Activated CD4-positive, alpha-beta memory T cell treated with anti-CD3 and anti-CD28 coated beads for 36 hours (primary cell): Measurements from ENCODE around the gene ARRB1. TPM values are rescaled to one million over a fixed set of nuclear protein-coding genes. Genes with fewer than 3 reads are reported as not detected.
A peak's percentile ranks its signal among the peaks of the same experiment; 100 is the strongest.

Experiments used
- CTCF ChIA-PET: fragments of 350-600 bp; sonication (Branson Sonifier 250); formaldehyde crosslinking; loops from one replicate; lab custom pipeline; 2021; ENCODE audit warnings: antibody characterized with exemption, inconsistent platforms; lab: Charles Lee
- POLR2A ChIA-PET: fragments of 350-600 bp; sonication (Branson Sonifier 250); formaldehyde crosslinking; loops from one replicate; lab custom pipeline; 2021; ENCODE audit warnings: antibody characterized with exemption; lab: Charles Lee
- DNase-seq: peaks from one replicate; pipeline ENCODE4 v3.0.0-alpha.2; 2020
- H3K27ac Mint-ChIP-seq: one replicate; pipeline ENCODE4 v1.8.0; 2021; ENCODE audit warnings: mixed read lengths
- H3K27me3 Mint-ChIP-seq: one replicate; pipeline ENCODE4 v1.8.0; 2021; ENCODE audit warnings: mixed read lengths
- H3K36me3 Mint-ChIP-seq: one replicate; pipeline ENCODE4 v1.8.0; 2021; ENCODE audit warnings: mixed read lengths
- H3K4me1 Mint-ChIP-seq: one replicate; pipeline ENCODE4 v1.8.0; 2021; ENCODE audit warnings: low read depth, mixed read lengths
- H3K4me3 Mint-ChIP-seq: one replicate; pipeline ENCODE4 v1.8.0; 2021; ENCODE audit warnings: mild to moderate bottlenecking, mixed read lengths
- H3K9me3 Mint-ChIP-seq: one replicate; pipeline ENCODE4 v1.8.0; 2021; ENCODE audit warnings: mixed read lengths
- intact Hi-C: fragments of 100-400 bp; cut with micrococcal nuclease; formaldehyde crosslinking; loops from one replicate; pipeline ENCODE4 v1.15.1; 2023
- total RNA-seq, 2 experiments: library from RNA; stranded (reverse); gene quantifications; one replicate each; pipeline ENCODE4 v1.2.3, GENCODE V29; 2021

The ARRB1 gene
- total RNA-seq, 2 experiments from 2014 or later, result 16.3 to 18.8 TPM

DNA sequence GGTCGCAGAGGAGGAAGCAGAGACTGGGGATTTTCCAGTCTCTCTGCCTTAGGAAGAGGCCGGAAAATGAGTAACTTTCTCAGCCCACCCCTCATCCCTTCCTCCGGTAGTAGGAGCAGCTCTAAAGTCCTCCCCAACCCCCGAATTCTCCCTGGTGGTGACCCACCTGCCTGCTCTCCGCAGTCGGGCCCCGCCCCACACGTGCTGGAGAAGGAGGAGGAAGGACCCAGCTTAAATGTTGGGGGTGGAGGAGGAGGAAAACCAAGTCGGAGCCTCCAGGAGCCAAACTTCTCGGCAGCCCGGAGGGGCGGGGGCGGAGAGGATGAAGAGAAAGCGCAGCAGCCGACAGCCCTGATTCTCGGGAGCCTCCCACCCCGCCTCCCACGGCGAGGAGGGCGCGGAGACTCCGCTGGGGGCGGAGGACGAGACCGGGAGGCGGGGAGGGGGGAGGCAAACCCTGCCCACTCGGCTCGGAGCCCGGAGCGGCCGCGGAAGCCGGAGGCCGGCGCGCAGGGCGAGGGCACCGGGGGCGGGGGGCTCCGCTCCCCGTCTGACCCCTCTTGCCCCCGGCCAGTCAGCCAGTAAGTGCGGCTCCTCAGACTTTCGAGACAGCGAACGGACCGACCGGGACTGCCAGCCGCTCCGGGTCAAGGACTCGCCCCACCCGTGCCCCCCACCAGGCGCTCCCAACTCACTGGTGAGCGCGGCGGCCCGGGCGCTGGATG, 111.0 kb downstream of the ARRB1 start, which contains the start of gene TPBGL:
Gene TPBGL, plus strand, starts transcription at position 464 of the 725 bp plus-strand sequence. CDS start 276 bp downstream, outside the sequence.
- peak; percentile 16 for DNase-seq
- Mint-ChIP-seq H3K27ac (no peak within 1 kb of the TSS), H3K4me3 (peak within 1 kb of the TSS; percentile 68), H3K4me1 (peaks cover 7% of the 10 kb centered on the region), H3K9me3 (no peaks in the 10 kb centered on the region), H3K27me3 (peaks cover 29% of the 10 kb centered on the region), H3K36me3 (no peaks in the 10 kb centered on the region)
- intact Hi-C loops, result loop anchor here (2.0 kb wide), 1 partner anchor 26 kb away; no protein-coding TSS in a partner anchor
- CTCF ChIA-PET, result interaction anchor here (0.7 to 7.6 kb wide), 34 partner anchors 9 to 331 kb away, joined by 3 to 212 read pairs (median 5); partner anchors contain the start of genes SLCO2B1 and XRRA1
- POLR2A ChIA-PET, result interaction anchor here (1.0 kb wide), 1 partner anchor 9 kb away, joined by 3 read pairs; no protein-coding TSS in a partner anchor

DNA sequence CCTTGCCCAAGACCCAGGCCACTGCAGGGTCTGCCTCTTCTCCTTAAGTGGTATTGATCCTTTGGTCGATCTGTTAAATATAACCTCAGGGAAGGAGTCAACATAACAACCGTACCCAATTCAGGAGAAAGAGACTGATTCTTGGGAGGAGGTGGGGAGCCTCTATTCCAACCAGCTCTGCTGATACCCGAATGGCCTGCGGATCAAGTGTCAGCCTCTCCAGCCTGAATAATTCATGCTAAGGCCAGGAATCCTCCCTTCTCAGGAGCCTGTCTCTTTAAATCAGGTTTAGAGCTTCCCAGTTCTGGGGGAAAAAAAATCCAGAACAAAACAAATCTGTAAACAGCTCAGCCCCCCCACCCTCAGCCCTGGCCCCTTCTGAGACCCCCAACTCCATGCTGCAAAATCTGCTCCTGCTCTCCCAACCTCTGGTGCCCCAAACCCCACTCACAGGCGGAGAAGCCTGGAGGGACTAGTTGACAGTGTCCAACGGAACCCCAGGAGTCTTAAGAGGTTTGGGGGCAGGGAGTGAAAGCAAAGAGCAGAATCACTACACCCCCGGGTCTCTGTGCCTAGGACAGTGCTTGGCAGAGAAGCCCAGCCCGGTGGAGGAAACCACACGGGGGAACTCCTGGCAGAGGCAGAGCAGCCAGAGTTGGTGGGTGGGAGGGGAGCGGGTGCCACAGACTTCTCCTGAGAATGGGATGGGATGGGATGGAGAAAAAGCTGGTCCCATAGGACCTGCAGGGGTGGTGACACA, 111.8 kb downstream of the ARRB1 start:
- intact Hi-C loops, result loop anchor here (2.0 kb wide), 1 partner anchor 25 kb away; no protein-coding TSS in a partner anchor
- ChIA-PET POLR2A (interaction anchor here (1.0 kb wide), 1 partner anchor 9 kb away, joined by 3 read pairs; no protein-coding TSS in a partner anchor), CTCF (interaction anchor here (0.7 to 7.6 kb wide), 8 partner anchors 8 to 310 kb away, joined by 3 to 212 read pairs (median 27); no protein-coding TSS in a partner anchor)
- peaks cover 29% of the 10 kb centered on the region for H3K27me3 Mint-ChIP-seq
- DNase-seq, result no peak
- H3K27ac Mint-ChIP-seq, result no peak overlapping the region
- no peaks in the 10 kb centered on the region for H3K9me3 Mint-ChIP-seq
- H3K36me3 Mint-ChIP-seq, result no peaks in the 10 kb centered on the region
- H3K4me1 Mint-ChIP-seq, result peaks cover 7% of the 10 kb centered on the region
- peak overlapping the region; percentile 68 for H3K4me3 Mint-ChIP-seq

DNA sequence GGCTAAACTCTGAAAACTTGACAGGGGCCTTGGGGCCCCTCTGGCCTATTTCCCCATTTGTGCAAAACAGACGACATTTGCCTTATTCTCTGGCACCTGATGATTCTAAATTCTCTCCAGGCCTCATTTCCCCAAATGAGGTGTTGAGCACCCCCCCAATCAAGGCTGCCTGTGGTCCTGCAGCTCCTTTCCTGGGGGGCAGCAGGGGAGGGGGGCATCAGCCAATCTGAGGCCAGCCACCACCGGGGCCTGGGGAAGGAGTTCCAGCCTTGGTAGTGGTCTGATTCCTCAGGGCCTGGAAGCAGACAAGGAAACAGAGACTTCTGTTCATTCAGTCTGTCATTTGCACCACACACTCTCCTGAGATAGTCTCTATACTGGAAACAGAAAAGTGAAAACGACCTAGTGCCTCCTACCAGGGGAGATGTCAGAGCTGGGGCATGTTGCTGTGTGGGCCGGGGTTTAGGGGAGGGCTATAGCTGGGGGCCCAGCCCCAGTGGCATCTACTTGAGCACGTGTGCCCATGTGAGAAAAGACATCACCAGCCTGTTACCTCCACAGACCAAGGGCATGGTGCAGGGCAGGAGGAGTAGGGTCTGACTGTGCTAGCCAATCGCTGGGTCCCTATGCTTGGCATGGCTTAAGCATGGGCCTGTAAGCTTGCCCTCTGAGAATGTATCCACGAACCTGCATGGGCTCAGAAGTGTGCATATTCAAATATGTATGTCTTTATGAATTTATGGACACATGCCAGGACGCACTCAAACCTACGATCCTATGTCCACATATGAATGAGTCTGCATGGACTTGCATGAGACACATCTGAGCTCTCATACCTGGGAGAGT, 112.6 kb downstream of the ARRB1 start:
- Mint-ChIP-seq H3K27me3 (peaks cover 35% of the 10 kb centered on the region), H3K27ac (no peak overlapping the region), H3K36me3 (no peaks in the 10 kb centered on the region), H3K4me1 (peaks cover 7% of the 10 kb centered on the region), H3K9me3 (no peaks in the 10 kb centered on the region), H3K4me3 (no peak overlapping the region)
- ChIA-PET CTCF (interaction anchor here (0.8 to 7.6 kb wide), 4 partner anchors 12 to 150 kb away, joined by 3 to 212 read pairs (median 32); no protein-coding TSS in a partner anchor), POLR2A (no interaction called here)
- intact Hi-C loops, result no loop called here
- DNase-seq, result no peak

DNA sequence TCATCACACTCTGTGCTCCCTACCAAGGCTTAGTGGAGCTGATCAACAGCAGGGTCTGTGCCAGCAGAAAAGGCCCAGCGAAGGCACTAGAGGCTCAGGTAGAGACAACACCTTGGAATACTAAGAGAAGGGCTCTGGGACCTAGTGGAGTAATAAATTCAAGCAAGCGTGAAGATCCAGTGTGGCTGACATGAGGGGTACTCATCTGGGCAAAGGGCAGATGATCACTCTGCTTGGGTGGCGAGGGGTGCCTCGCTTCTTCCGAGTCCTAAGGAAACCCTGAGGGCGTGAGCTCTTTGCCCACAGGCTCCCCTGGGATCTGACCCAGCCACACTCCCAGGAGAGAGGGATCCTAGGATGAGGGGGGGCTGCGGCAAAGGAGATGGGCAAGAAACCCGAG, 114.4 kb downstream of the ARRB1 start:
- POLR2A ChIA-PET, result interaction anchor here (0.6 kb wide), 1 partner anchor 934 kb away, joined by 4 read pairs; no protein-coding TSS in a partner anchor

DNA sequence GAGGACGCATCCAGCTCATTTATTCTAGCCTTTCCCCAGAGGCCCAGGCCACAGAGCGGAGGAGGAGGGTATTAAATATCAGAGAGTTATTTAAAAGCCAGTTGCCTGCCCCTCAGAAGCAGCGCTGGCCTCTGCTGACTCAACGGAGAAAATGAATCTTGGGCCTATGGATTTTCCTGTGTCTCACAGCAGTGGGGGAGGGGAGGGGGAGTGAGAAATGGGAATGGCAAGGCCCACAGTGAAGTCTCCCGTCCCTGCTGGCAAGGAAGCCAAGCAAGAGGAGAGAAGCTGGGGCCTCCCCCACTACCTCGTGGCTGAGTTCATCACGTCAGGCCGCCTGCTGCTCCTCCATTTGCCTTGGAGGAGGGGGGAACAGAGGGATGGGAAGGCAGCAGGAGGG, 115.4 kb downstream of the ARRB1 start:
- Mint-ChIP-seq H3K9me3 (no peaks in the 10 kb centered on the region), H3K27me3 (peaks cover 27% of the 10 kb centered on the region), H3K4me1 (peaks cover 2% of the 10 kb centered on the region), H3K4me3 (no peak overlapping the region), H3K36me3 (no peaks in the 10 kb centered on the region), H3K27ac (no peak overlapping the region)
- ChIA-PET CTCF (interaction anchor here (0.5 to 7.6 kb wide), 2 partner anchors 94 to 309 kb away, joined by 3 to 212 read pairs; no protein-coding TSS in a partner anchor), POLR2A (no interaction called here)
- no peak for DNase-seq
- intact Hi-C loops, result no loop called here

More for the DNA sequence above, 114.4 kb downstream of the ARRB1 start:
- Mint-ChIP-seq H3K27ac (no peak overlapping the region), H3K36me3 (no peaks in the 10 kb centered on the region), H3K4me1 (peaks cover 2% of the 10 kb centered on the region), H3K27me3 (peaks cover 27% of the 10 kb centered on the region), H3K9me3 (no peaks in the 10 kb centered on the region), H3K4me3 (no peak overlapping the region)
- DNase-seq, result no peak
- CTCF ChIA-PET, result interaction anchor here (0.6 to 7.6 kb wide), 5 partner anchors 14 to 206 kb away, joined by 3 to 212 read pairs (median 3); no protein-coding TSS in a partner anchor
- intact Hi-C loops, result no loop called here

DNA sequence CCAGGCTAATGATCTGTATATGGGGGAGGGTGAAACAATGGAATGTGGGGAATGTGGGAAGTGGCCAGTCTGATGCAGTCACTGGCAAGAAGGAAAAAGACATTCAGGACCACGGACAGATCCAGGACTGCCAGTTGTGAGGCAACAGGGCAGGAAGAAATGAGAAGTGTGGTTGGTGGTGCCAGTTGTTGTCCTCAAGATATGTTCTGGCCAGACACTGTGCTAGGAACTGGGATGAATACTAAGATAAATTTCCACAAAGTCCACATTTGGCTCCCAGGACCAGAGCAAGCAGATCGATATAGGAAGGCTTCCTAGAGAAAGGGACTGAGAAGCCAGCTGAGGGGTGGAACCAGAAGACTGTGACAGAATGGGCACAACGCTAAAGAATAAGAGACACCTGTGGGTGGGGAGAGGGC, 117.7 kb downstream of the ARRB1 start:
- DNase-seq, result no peak
- Mint-ChIP-seq H3K27me3 (peaks cover 18% of the 10 kb centered on the region), H3K4me3 (no peak overlapping the region), H3K9me3 (no peaks in the 10 kb centered on the region), H3K36me3 (no peaks in the 10 kb centered on the region), H3K4me1 (no peaks in the 10 kb centered on the region), H3K27ac (no peak overlapping the region)
- intact Hi-C loops, result no loop called here
- ChIA-PET POLR2A (no interaction called here), CTCF (interaction anchor here (0.9 to 5.8 kb wide), 3 partner anchors 8 to 87 kb away, joined by 3 to 36 read pairs (median 4); partner anchors contain the start of gene TPBGL)

DNA sequence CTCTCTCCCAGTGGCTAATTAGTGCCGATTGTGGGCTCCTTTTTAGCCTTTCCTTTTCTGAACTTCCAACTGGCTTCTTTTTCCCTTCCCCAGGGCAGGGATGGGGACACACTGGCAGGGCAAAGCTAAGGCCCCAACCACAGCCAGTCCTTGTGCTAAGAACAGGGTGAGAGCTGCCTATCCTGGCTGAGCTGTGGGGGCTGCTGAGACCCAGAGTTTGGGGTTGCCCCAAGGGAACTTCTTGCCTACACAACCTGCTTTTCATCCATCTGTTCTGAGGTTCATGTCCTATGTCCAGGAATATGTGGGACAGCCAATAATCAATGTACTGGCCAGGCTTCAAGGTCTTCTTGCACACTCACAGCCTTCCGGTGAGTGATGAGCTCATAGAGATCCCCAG, 120.8 kb downstream of the ARRB1 start:
- H3K4me1 Mint-ChIP-seq, result no peaks in the 10 kb centered on the region
- peaks cover 12% of the 10 kb centered on the region for H3K27me3 Mint-ChIP-seq
- H3K9me3 Mint-ChIP-seq, result no peaks in the 10 kb centered on the region
- intact Hi-C loops, result no loop called here
- no peak overlapping the region for H3K4me3 Mint-ChIP-seq
- CTCF ChIA-PET, result interaction anchor here (0.9 to 5.8 kb wide), 5 partner anchors 11 to 90 kb away, joined by 3 to 36 read pairs (median 5); partner anchors contain the start of gene TPBGL
- no peak for DNase-seq
- no peaks in the 10 kb centered on the region for H3K36me3 Mint-ChIP-seq
- POLR2A ChIA-PET, result interaction anchor here (1.0 kb wide), 1 partner anchor 10 kb away, joined by 3 read pairs; the partner anchor contains the start of gene TPBGL
- H3K27ac Mint-ChIP-seq, result no peak overlapping the region

DNA sequence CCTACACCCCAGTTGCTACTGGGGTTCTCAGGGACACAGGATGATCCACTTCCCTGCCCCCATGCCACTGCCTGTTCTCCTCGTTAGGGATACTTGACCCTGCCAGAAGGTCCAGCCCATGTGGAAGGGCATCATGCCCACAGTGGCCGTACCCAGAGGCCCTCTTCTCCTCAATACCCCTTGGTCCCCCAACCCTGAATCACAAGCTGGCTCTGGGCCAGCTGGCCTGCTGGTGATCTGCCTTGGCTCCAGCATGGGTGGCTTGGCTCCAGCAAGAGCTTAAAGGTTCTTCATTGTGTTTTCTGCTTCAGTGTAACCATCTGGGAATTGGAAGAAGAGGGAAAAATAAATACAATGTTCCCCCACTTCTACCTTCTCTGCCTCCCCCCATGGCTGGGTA, 122.0 kb downstream of the ARRB1 start:
- H3K27ac Mint-ChIP-seq, result no peak overlapping the region
- CTCF ChIA-PET, result interaction anchor here (5.8 kb wide), 1 partner anchor 12 kb away, joined by 36 read pairs; the partner anchor contains the start of gene TPBGL
- H3K4me1 Mint-ChIP-seq, result no peaks in the 10 kb centered on the region
- intact Hi-C loops, result no loop called here
- DNase-seq, result no peak
- peaks cover 10% of the 10 kb centered on the region for H3K27me3 Mint-ChIP-seq
- no peak overlapping the region for H3K4me3 Mint-ChIP-seq
- POLR2A ChIA-PET, result no interaction called here
- H3K36me3 Mint-ChIP-seq, result no peaks in the 10 kb centered on the region
- no peaks in the 10 kb centered on the region for H3K9me3 Mint-ChIP-seq

DNA sequence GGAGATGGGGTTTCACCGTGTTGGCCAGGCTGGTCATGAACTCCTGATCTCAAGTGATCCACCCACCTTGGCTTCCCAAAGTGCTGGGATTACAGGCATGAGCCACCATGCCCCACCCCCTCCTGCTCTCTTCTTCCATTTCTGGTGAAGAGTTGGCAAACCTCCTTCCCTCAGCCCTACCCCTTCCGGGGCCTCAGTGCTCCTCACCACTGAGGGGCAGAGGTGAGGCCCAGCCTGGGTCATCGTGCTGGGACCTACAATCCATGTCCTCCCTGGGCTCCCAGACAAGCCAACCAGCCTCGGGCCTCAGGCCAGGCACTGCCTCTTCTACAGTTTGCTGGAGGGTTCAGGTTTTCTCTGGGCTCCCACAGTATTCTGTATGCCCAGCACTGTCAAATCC, 125.7 kb downstream of the ARRB1 start:
- Mint-ChIP-seq H3K4me1 (no peaks in the 10 kb centered on the region), H3K36me3 (no peaks in the 10 kb centered on the region), H3K9me3 (no peaks in the 10 kb centered on the region), H3K4me3 (no peak overlapping the region), H3K27ac (no peak overlapping the region), H3K27me3 (peaks cover 3% of the 10 kb centered on the region)
- ChIA-PET POLR2A (no interaction called here), CTCF (interaction anchor here (1.2 to 2.1 kb wide), 3 partner anchors 16 to 54 kb away, joined by 3 to 7 read pairs (median 3); no protein-coding TSS in a partner anchor)
- intact Hi-C loops, result no loop called here
- no peak for DNase-seq

DNA sequence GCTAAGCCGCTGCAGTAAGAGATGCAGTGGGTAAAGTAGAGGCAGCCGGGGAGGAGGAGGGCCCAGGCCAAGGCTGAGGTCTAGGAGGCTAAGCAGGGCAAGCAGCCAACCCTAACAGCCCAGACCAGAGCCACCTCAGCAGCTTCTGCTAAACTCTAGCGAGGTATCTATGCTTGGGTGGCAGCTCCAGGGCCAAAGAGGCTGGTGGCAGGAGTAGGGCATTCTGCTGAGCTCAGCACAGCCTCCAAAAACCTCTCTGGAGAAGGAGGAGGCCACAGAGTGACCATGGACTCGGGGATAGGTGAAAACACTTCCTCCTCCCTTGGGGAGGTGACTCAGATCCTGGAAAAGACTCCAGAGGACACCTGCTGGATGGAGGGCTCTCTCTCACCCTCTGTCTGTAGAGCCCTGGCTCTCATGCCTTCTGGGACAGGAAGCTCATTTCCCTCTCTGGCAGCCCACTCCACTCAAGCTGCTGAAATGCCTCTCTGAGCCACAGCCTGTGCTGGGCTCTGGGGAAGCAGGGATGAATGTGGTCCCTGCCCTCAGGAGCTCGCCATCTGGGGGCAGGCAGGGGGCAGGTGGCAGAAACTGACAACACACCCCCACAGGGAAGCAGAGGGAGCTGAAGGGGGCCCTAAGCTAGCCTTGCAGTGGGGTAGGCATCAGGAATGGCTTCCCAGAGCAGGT, 127.4 kb downstream of the ARRB1 start:
- Mint-ChIP-seq H3K36me3 (no peaks in the 10 kb centered on the region), H3K27ac (no peak overlapping the region), H3K4me3 (no peak overlapping the region), H3K4me1 (no peaks in the 10 kb centered on the region), H3K9me3 (no peaks in the 10 kb centered on the region), H3K27me3 (peaks cover 1% of the 10 kb centered on the region)
- ChIA-PET POLR2A (no interaction called here), CTCF (interaction anchor here (0.8 to 2.2 kb wide), 5 partner anchors 17 to 84 kb away, joined by 3 to 10 read pairs (median 3); no protein-coding TSS in a partner anchor)
- no peak for DNase-seq
- intact Hi-C loops, result no loop called here
